K562 (cell line): ENCODE results near the gene VWA7. TPM values are rescaled to one million over a fixed set of nuclear protein-coding genes. Genes with fewer than 3 reads are reported as not detected.

Experiments used
- CTBP1 ChIP-seq: fragments of 450-650 bp; IDR thresholded peaks from 2 replicates; pipeline ENCODE4 v1.6.1; 2016; ENCODE audit warnings: borderline replicate concordance
- HNRNPH1 ChIP-seq: fragments of 200-400 bp; formaldehyde crosslinking; optimal IDR thresholded peaks from 2 replicates; pipeline ENCODE3; 2017; ENCODE audit warnings: low read depth, mild to moderate bottlenecking, low read length, moderate library complexity
- IRF1 ChIP-seq: sonication (generic); formaldehyde crosslinking; IDR thresholded peaks from 2 replicates; pipeline ENCODE4 v1.8.0; 2022; ENCODE audit warnings: missing genetic modification reagents, mild to moderate bottlenecking, borderline replicate concordance
- MLX ChIP-seq, 2 experiments: fragments of 450-650 bp in 1 of 2; sonication (generic) in 1 of 2; formaldehyde crosslinking; conservative IDR thresholded peaks; 2 replicates each; pipeline versions ENCODE4 v1.4.0 to v1.8.1; 2020 to 2022; ENCODE audit warnings: mild to moderate bottlenecking in 1 of 2, missing genetic modification reagents in 1 of 2
- MTA1 ChIP-seq: fragments of 450-650 bp; IDR thresholded peaks from 2 replicates; pipeline ENCODE4 v1.6.1; 2017; ENCODE audit warnings: borderline replicate concordance
- POLR2B ChIP-seq: fragments of 450-650 bp; IDR thresholded peaks from 2 replicates; pipeline ENCODE4 v1.6.1; 2018; ENCODE audit warnings: low read depth; ENCODE audit not compliant: partially characterized antibody
- RB1 ChIP-seq: fragments of 450-650 bp; IDR thresholded peaks from 2 replicates; pipeline ENCODE4 v1.6.1; 2017; ENCODE audit warnings: low read depth, mild to moderate bottlenecking
- RFX5 ChIP-seq: IDR thresholded peaks from 2 replicates; pipeline ENCODE4 v1.6.1; 2011; ENCODE audit warnings: low read depth, mild to moderate bottlenecking, improper control_type of control experiment, low read length
- RUNX1 ChIP-seq: sonication (generic); IDR thresholded peaks from 2 replicates; pipeline ENCODE4 v1.6.1; 2016; ENCODE audit warnings: antibody characterized with exemption, low read depth
- SAFB2 ChIP-seq: fragments of 200-400 bp; formaldehyde crosslinking; IDR thresholded peaks from 2 replicates; pipeline ENCODE4 v1.6.1; 2018; ENCODE audit warnings: borderline replicate concordance, low read length, low read depth, moderate library complexity; ENCODE audit not compliant: severe bottlenecking
- SAP30 ChIP-seq: fragments of 200-600 bp; sonication (generic); IDR thresholded peaks from 2 replicates; pipeline ENCODE4 v1.6.1; 2012; ENCODE audit warnings: borderline replicate concordance, low read depth, mild to moderate bottlenecking, moderate library complexity, low read length, control low read depth, inconsistent platforms; ENCODE audit not compliant: insufficient read depth, poor library complexity, severe bottlenecking
- SIRT6 ChIP-seq: IDR thresholded peaks from one replicate; pipeline ENCODE4 v1.6.1; 2012; ENCODE audit warnings: low read depth, mild to moderate bottlenecking, control low read depth, inconsistent platforms, low read length, moderate library complexity
- SRF ChIP-seq, 2 experiments: fragments of 250-450, 450-650 bp in 1 of 2; sonication (Bioruptor Pico) in 1 of 2; sonication (generic) in 1 of 2; formaldehyde crosslinking; IDR thresholded peaks; 2 replicates each; pipeline versions ENCODE4 v1.5.0 to v1.5.1; 2020 to 2022; ENCODE audit warnings: mild to moderate bottlenecking in 1 of 2, missing genetic modification reagents in 1 of 2
- TCF15 ChIP-seq: fragments of 250-450 bp; sonication (Bioruptor Pico); IDR thresholded peaks from 2 replicates; pipeline ENCODE4 v1.8.0; 2022; ENCODE audit warnings: moderate library complexity, mild to moderate bottlenecking, inconsistent platforms
- ZBTB5 ChIP-seq: fragments of 450-650 bp; IDR thresholded peaks from 2 replicates; pipeline ENCODE4 v1.6.1; 2017; ENCODE audit warnings: antibody characterized with exemption
- ZFPM2 ChIP-seq: fragments of 250-450 bp; sonication (Bioruptor Pico); IDR thresholded peaks from 2 replicates; pipeline ENCODE4 v1.5.1; 2022; ENCODE audit warnings: mild to moderate bottlenecking
- ZNF232 ChIP-seq: sonication (generic); formaldehyde crosslinking; IDR thresholded peaks from 2 replicates; pipeline ENCODE4 v1.8.0; 2022; ENCODE audit warnings: mild to moderate bottlenecking, missing genetic modification reagents
- ZNF583 ChIP-seq: fragments of 250-450 bp; sonication (Bioruptor Pico); IDR thresholded peaks from 2 replicates; pipeline ENCODE4 v1.4.0; 2020
- ZNF699 ChIP-seq: fragments of 250-450 bp; sonication (Bioruptor Pico); IDR thresholded peaks from 2 replicates; pipeline ENCODE4 v1.8.0; 2021; ENCODE audit warnings: mild to moderate bottlenecking, moderate library complexity; ENCODE audit not compliant: insufficient replicate concordance
- ZNF77 ChIP-seq: fragments of 250-450 bp; sonication (Bioruptor Pico); IDR thresholded peaks from 2 replicates; pipeline ENCODE4 v1.5.0; 2020
- polyA plus RNA-seq, 8 experiments: library from polyadenylated mRNA; depleted of rRNA in 4 of 8; stranded (reverse) in 5 of 8; unstranded in 3 of 8; fragments of >200 nt; fragmentation: Nextera tagmentation in 2 of 8; fragmentation: Illumina TruSeq in 1 of 8; extraction: Ambion mirVana in 2 of 8; extraction: Trizol in 1 of 8; gene quantifications; 2 replicates each; pipeline versions ENCODE4 v1.2.1 to v1.2.3, GENCODE V29; 2011 to 2014; ENCODE audit warnings: inconsistent platforms in 1 of 8, missing spikeins in 1 of 8
- total RNA-seq, 7 experiments: library from RNA; depleted of rRNA in 6 of 7; stranded (reverse); fragments of >200 nt in 6 of 7; fragmentation: Illumina TruSeq in 2 of 7; extraction: Trizol in 2 of 7; gene quantifications; 2 replicates each; pipeline versions ENCODE4 v1.2.1 to v1.2.3, GENCODE V29; 2011 to 2021; ENCODE audit warnings: low replicate concordance in 1 of 7
- TF ChIP-seq, protein P1 (sequence below): fragments of 450-650 bp; IDR thresholded peaks from 2 replicates; pipeline ENCODE4 v1.6.1; 2016; ENCODE audit warnings: mild to moderate bottlenecking

VWA7 gene
- total and polyA plus RNA-seq, 9 of the 15 experiments (the other 6 are each of a cell fraction or from before 2014, with no cell fraction given): 0.18 to 2.9 (median 0.95) TPM

GRCh38 chr6:31806470-31807272 lies 29.5 kb upstream of the VWA7 start, which contains the start of gene LSM2 (continued):
- TF ChIP-seq SRF (CRISPR knock-in tag; IDR thresholded peaks at IDR 0.05): peak in 1 of 2 experiments; percentile 93; a peak in 2 of 4 replicates
- TF ChIP-seq SAFB2: no peak
- peak; percentile 99 for TF ChIP-seq RB1
- no peak for TF ChIP-seq ZNF77 (CRISPR knock-in tag)
- TF ChIP-seq MLX (CRISPR knock-in tag; conservative IDR thresholded peaks at IDR 0.05): peak in 1 of 2 experiments; percentile 83; a peak in 1 of 4 replicates
- TF ChIP-seq ZFPM2: no peak
- no peak for TF ChIP-seq RUNX1
- peak; percentile 79 for TF ChIP-seq SAP30
- no peak for TF ChIP-seq IRF1 (CRISPR knock-in tag)
- TF ChIP-seq ZNF699 (CRISPR knock-in tag): no peak
- 0 out of 2 replicates have a peak, but pooled peaks have one; percentile 20 for TF ChIP-seq ZNF583
- TF ChIP-seq POLR2B: peak; percentile 96
- TF ChIP-seq, protein P1, sequence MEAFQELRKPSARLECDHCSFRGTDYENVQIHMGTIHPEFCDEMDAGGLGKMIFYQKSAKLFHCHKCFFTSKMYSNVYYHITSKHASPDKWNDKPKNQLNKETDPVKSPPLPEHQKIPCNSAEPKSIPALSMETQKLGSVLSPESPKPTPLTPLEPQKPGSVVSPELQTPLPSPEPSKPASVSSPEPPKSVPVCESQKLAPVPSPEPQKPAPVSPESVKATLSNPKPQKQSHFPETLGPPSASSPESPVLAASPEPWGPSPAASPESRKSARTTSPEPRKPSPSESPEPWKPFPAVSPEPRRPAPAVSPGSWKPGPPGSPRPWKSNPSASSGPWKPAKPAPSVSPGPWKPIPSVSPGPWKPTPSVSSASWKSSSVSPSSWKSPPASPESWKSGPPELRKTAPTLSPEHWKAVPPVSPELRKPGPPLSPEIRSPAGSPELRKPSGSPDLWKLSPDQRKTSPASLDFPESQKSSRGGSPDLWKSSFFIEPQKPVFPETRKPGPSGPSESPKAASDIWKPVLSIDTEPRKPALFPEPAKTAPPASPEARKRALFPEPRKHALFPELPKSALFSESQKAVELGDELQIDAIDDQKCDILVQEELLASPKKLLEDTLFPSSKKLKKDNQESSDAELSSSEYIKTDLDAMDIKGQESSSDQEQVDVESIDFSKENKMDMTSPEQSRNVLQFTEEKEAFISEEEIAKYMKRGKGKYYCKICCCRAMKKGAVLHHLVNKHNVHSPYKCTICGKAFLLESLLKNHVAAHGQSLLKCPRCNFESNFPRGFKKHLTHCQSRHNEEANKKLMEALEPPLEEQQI: no peak
- TF ChIP-seq MTA1: peak; percentile 98
- TF ChIP-seq ZBTB5: peak; percentile 91
- no peak for TF ChIP-seq HNRNPH1
- TF ChIP-seq TCF15 (CRISPR knock-in tag): no peak; the same call in 1 of the 2 replicates
- TF ChIP-seq ZNF232: peak; percentile 82; the same call in 1 of the 2 replicates
- peak; percentile 98 for TF ChIP-seq CTBP1
- no peak for TF ChIP-seq SIRT6
- TF ChIP-seq RFX5: no peak; the same call in 1 of the 2 replicates
